Heart left ventricle (tissue), 16 donors: ENCODE data around the gene RNLS. TPM values are rescaled to one million over a fixed set of nuclear protein-coding genes. Genes with fewer than 3 reads are reported as not detected.
A peak's percentile ranks its signal among the peaks of the same experiment; 100 is the strongest.

Experiments used
- ATAC-seq, 4 donors: fragments of 200-7000 bp; cut with Tn5 transposase; one replicate each; pipeline ENCODE4 v1.9.1; 2020 to 2022; ENCODE audit warnings: moderate library complexity in 4 of 4, mild to moderate bottlenecking in 3 of 4, moderate number of reproducible peaks in 1 of 4
- DNase-seq, 5 donors: peaks; one replicate each; pipeline ENCODE4 v3.0.0-alpha.2; 2020
- H3K27ac ChIP-seq, 12 donors: fragments of 200-600 bp; sonication (generic) in 4 of 12; one replicate each; pipeline versions ENCODE4 v1.5.0 to v1.8.0; 2016 to 2022; ENCODE audit warnings: mild to moderate bottlenecking in 2 of 12
- H3K27me3 ChIP-seq, 9 donors: fragments of 200-600 bp; sonication (generic) in 2 of 9; one replicate each; pipeline versions ENCODE4 v1.5.1 to v1.8.0; 2016 to 2022; ENCODE audit warnings: mild to moderate bottlenecking in 3 of 9
- H3K36me3 ChIP-seq, 9 donors: fragments of 200-600 bp; sonication (generic) in 2 of 9; one replicate each; pipeline versions ENCODE4 v1.5.0 to v1.8.0; 2018 to 2022; ENCODE audit warnings: mild to moderate bottlenecking in 2 of 9
- H3K4me1 ChIP-seq, 12 donors: fragments of 200-600 bp; sonication (generic) in 4 of 12; one replicate each; pipeline versions ENCODE4 v1.5.0 to v1.8.0; 2016 to 2022; ENCODE audit warnings: mild to moderate bottlenecking in 3 of 12
- H3K4me3 ChIP-seq, 12 donors: fragments of 200-600 bp; sonication (generic) in 4 of 12; one replicate each; pipeline versions ENCODE4 v1.5.0 to v1.8.0; 2017 to 2022; ENCODE audit warnings: mild to moderate bottlenecking in 9 of 12, moderate library complexity in 4 of 12
- H3K9me3 ChIP-seq, 12 donors: fragments of 200-600 bp; sonication (generic) in 4 of 12; one replicate each; pipeline versions ENCODE4 v1.5.0 to v1.8.0; 2016 to 2022; ENCODE audit warnings: mild to moderate bottlenecking in 1 of 12
- POLR2A ChIP-seq, 2 donors: fragments of 450-650 bp; IDR thresholded peaks; one replicate each; pipeline ENCODE4 v1.6.1; 2017; ENCODE audit warnings: antibody characterized with exemption in 2 of 2, mild to moderate bottlenecking in 2 of 2, moderate library complexity in 2 of 2
- WGBS, 4 donors: extraction: QIAGEN DNeasy Blood & Tissue Kit in 2 of 4; methylation state at CpG; one replicate each; pipeline versions ENCODE4 v1.1.5 to v1.1.7; 2013 to 2018; 5-methylcytosine and 5-hydroxymethylcytosine counted together
- intact Hi-C, 10 donors: fragments of 100-400 bp; cut with DNase I; formaldehyde crosslinking; loops; one replicate each; pipeline versions ENCODE4 v1.11.1 to v1.14.2; 2022
- long read RNA-seq, 3 donors: library from polyadenylated mRNA; unstranded; transcript quantifications; one replicate each; pipeline ENCODE4 v2.0.0, GENCODE V29; 2020 to 2021
- polyA plus RNA-seq, 2 donors: library from polyadenylated mRNA; stranded (reverse); fragments of 200-250 nt; gene quantifications; one replicate each; pipeline ENCODE4 v1.2.3, GENCODE V29; 2013
- total RNA-seq, 9 donors: library from RNA; depleted of rRNA in 2 of 9; stranded (reverse); fragments of >200 nt in 2 of 9; fragmentation: NEBNext Ultra II Directional in 3 of 9; extraction: Animal tissue kit (Norgen Biotek cat#: 25700) in 3 of 9; gene quantifications; one replicate each; pipeline versions ENCODE4 v1.1.0 to v1.2.4, GENCODE V29; 2016 to 2023
- TF ChIP-seq, protein P1 (sequence below), 12 donors: fragments of 200-600 bp; sonication (generic) in 4 of 12; IDR thresholded peaks; one replicate each; pipeline versions ENCODE4 v1.5.0 to v1.8.0; 2018 to 2022; ENCODE audit warnings: antibody characterized with exemption in 12 of 12, mild to moderate bottlenecking in 5 of 12
- donor health status: ischemic (EF 13 %, LVEDD 7.1; RV severe dilation, severe dysfunction).
- donor health status: healthy with polysubstance abuse.
- donor health status: DM: no; HTN: yes; CAD: no.
- donor health status: DM: no; HTN: no; CAD: no.
- donor health status: ischemic (EF 25% LVEDD 6.9; RV normal size, moderate dysfunction).
- donor health status: ischemic (EF 25% LVEDD 5.7; RV mildly dilated, moderate dysfunction).
- donor health status: healthy.
- donor health status: DM: yes; HTN: yes; CAD: no.
- donor health status: ischemic (EF 35%, LVEDD 5.7; RV mildly dilated, moderate dysfunction).
- donor health status: nonischemic (EF 11% LVEDD 7.7; RV severe dilation, severe dysfunction).
- donor health status: DM: yes; HTN: yes; CAD: no.
- donor health status: PGD.
- donor health status: ischemic (EF 29% LVEDD 5.4; RV normal size, mild dysfunction).
- donor health status: nonischemic (EF 23%, LVEDD 6.1; RV moderate dilation, normal function).

The RNLS gene
- total RNA-seq, result 10 to 100 TPM in 7 of 9 donors, 1 to 10 TPM in 2; 8.7 to 30.7 (median 16.7) TPM
- 1 to 10 TPM; 6.6 to 6.8 TPM for polyA plus RNA-seq
- long read RNA-seq, donor 1, partial matches to known transcripts, result 0 of 2 reads
- long read RNA-seq, donor 1, other reads (novel, unspliced or antisense), result 1 of 2 reads
- long read RNA-seq, donor 2, result 0 reads
- long read RNA-seq, donor 3, partial matches to known transcripts, result 1 of 1 reads
- long read RNA-seq, donor 3, other reads (novel, unspliced or antisense), result 0 of 1 reads

DNA sequence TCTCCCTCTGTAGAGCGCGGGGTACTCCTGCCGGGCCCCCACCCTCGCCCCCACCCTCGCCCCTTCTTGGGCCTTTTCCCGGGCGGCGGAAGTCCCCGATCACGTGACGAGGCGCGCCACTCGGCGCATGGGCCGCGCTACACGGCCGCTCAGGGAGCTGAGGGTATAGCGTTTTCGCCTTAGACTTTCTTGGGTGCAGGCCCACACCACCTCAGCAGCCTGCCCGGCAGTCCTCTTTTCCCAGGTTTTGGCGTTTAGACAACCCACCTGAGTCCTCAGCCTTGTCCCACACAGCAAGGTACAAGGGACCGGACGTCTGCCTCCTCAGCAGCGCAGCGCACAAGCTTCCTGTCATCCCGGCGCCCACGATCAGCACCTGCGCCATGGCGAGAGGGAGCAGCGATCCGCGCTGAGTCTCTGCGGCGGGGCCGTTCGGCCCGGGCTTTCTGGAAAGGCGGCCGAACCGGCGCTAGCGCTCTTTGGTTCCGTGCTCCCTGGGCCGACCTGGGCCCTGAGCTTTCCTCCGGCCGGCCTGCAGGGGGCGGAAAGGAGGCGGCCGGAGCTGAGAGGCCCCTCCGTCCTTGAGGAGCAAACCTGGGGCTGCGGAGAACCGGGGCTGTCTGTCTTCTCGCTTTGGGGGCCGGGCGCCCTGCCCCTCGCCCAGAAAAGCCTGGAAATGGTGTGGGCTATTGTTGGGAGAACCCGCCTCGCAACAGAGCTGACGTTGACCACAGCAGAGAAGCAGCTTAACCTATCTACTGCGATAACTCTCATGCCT lies at the start of gene RNLS:
Gene RNLS, minus strand, starts transcription at position 513 of the 778 bp plus-strand sequence.
- peak; percentile 93 to 96 (median 96) for ATAC-seq

DNA sequence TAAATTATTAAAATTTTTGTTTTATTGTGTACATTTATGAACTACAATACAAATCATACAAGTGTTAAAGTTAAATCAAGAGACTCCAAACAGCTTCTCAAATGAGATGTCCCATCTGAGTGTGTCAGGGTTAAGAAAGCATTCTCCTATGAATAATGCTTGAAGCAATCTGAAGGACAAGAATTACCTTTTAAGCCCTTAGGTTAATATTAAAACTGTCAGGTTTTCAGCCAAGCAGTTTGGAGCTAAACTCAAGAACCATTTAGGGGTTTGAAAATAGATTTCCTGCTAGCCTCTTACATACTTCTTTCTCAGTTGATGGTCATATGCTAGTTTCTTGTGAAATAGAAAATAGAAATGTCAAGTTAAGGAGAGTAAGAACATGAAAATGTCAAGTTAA lies 41.7 kb upstream of the RNLS start:
- H3K4me3 ChIP-seq, result no peak overlapping the region
- TF ChIP-seq, protein P1, sequence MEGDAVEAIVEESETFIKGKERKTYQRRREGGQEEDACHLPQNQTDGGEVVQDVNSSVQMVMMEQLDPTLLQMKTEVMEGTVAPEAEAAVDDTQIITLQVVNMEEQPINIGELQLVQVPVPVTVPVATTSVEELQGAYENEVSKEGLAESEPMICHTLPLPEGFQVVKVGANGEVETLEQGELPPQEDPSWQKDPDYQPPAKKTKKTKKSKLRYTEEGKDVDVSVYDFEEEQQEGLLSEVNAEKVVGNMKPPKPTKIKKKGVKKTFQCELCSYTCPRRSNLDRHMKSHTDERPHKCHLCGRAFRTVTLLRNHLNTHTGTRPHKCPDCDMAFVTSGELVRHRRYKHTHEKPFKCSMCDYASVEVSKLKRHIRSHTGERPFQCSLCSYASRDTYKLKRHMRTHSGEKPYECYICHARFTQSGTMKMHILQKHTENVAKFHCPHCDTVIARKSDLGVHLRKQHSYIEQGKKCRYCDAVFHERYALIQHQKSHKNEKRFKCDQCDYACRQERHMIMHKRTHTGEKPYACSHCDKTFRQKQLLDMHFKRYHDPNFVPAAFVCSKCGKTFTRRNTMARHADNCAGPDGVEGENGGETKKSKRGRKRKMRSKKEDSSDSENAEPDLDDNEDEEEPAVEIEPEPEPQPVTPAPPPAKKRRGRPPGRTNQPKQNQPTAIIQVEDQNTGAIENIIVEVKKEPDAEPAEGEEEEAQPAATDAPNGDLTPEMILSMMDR (IDR thresholded peaks at IDR 0.05), result no peak
- no peak for TF ChIP-seq POLR2A (IDR thresholded peaks at IDR 0.05)
- no peaks in the 10 kb centered on the region for H3K4me1 ChIP-seq
- ATAC-seq, result no peak
- intact Hi-C loops, result no loop called here
- H3K36me3 ChIP-seq, result no peaks in the 10 kb centered on the region
- H3K27ac ChIP-seq, result no peak overlapping the region
- H3K9me3 ChIP-seq, result peaks cover 0 to 18% (median 1%) of the 10 kb centered on the region in 12 donors
- no peak for DNase-seq
- no peaks in the 10 kb centered on the region for H3K27me3 ChIP-seq

More for the DNA sequence above, at the start of gene RNLS:
- Histone ChIP-seq H3K36me3 (no peaks in the 10 kb centered on the region), H3K4me3 (peak within 1 kb of the TSS; percentile 51 to 83 (median 74)), H3K27me3 (no peaks in the 10 kb centered on the region), H3K4me1 (peaks cover 0 to 17% (median 4%) of the 10 kb centered on the region in 12 donors), H3K9me3 (no peaks in the 10 kb centered on the region), H3K27ac (peak within 1 kb of the TSS; percentile 85 to 95 (median 93))
- DNase-seq, result peak; percentile 68 to 87 (median 79)
- WGBS, 4 donors, result 2 to 10% (median 3%) methylated on average over 8 to 63 of the region's 63 CpGs
- TF ChIP-seq POLR2A (IDR thresholded peaks at IDR 0.05), result no peak
- TF ChIP-seq, protein P1 (IDR thresholded peaks at IDR 0.05), result peak; percentile 71 to 91 (median 82)
- intact Hi-C loops, result loop anchor here in 1 of 10 donors (10.0 kb wide), 1 partner anchor 212 kb away; no protein-coding TSS in a partner anchor

DNA sequence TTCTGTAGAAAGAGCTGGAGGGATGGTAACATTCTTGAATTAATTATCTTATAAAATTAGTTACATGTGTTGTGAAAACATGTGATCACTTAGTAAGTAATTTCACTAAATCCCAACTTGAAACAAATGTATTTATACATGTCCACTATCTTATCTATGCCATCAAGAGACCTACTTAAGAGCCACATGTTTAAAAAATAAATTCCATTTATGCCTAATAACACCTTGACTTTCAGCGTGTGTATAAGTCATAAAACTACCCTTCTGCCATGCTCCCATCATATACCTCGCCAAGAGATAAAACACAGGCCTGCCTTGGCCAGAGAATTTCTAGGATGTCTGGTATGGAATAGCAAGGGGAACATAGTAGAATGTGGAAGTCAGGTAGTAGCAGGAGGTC lies 40.7 kb upstream of the RNLS start:
- DNase-seq (no peak), ATAC-seq (no peak)
- Histone ChIP-seq H3K9me3 (peaks cover 0 to 14% (median 0%) of the 10 kb centered on the region in 12 donors), H3K36me3 (no peaks in the 10 kb centered on the region), H3K4me3 (no peak overlapping the region), H3K4me1 (no peaks in the 10 kb centered on the region), H3K27ac (no peak overlapping the region), H3K27me3 (no peaks in the 10 kb centered on the region)
- intact Hi-C loops, result no loop called here
- TF ChIP-seq, protein P1 (IDR thresholded peaks at IDR 0.05), result no peak
- no peak for TF ChIP-seq POLR2A (IDR thresholded peaks at IDR 0.05)
- WGBS, 4 donors, result 65 to 70% (median 67%) methylated on average over 2 of the region's 2 CpGs

DNA sequence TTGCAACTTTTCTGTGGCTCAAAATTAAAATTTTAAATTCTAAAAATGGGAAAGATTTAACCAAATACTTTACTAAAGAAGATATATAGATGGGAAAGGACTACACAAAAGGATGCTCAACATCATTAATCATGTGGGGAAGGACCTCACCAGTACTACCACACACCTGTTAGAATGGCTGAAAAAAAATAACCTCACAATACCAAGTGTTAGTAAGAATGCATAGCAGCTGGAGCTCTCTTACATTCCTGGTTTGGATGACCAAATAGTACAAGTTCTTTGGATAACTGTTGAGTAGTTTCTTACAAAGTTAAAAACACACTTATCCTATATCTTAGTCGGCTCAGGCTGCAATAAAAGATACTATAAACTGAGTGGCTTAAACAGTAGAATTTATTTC lies 37.3 kb upstream of the RNLS start:
- H3K9me3 ChIP-seq, result peaks cover 0 to 8% (median 0%) of the 10 kb centered on the region in 12 donors
- no peak for DNase-seq
- H3K27me3 ChIP-seq, result no peaks in the 10 kb centered on the region
- intact Hi-C loops, result no loop called here
- H3K27ac ChIP-seq, result no peak overlapping the region
- H3K4me1 ChIP-seq, result no peaks in the 10 kb centered on the region
- no peaks in the 10 kb centered on the region for H3K36me3 ChIP-seq
- TF ChIP-seq, protein P1 (IDR thresholded peaks at IDR 0.05), result no peak
- TF ChIP-seq POLR2A (IDR thresholded peaks at IDR 0.05), result no peak
- WGBS, 4 donors, result 74 to 89% (median 81%) methylated on average over 1 of the region's 1 CpG
- no peak overlapping the region for H3K4me3 ChIP-seq
- ATAC-seq, result no peak
